GM10266 (cell line): Measurements from ENCODE around the gene C3.

Source experiments
- DNase-seq: peaks from one replicate; pipeline ENCODE4 v3.0.0; 2012; ENCODE audit errors: extremely low spot score
- TF ChIP-seq, protein P1 (sequence below): IDR thresholded peaks from 2 replicates; pipeline ENCODE4 v1.5.1; 2012; ENCODE audit warnings: mild to moderate bottlenecking, low read depth; ENCODE audit not compliant: control insufficient read depth, insufficient read depth; ENCODE audit errors: missing control alignments

Gene C3

DNA sequence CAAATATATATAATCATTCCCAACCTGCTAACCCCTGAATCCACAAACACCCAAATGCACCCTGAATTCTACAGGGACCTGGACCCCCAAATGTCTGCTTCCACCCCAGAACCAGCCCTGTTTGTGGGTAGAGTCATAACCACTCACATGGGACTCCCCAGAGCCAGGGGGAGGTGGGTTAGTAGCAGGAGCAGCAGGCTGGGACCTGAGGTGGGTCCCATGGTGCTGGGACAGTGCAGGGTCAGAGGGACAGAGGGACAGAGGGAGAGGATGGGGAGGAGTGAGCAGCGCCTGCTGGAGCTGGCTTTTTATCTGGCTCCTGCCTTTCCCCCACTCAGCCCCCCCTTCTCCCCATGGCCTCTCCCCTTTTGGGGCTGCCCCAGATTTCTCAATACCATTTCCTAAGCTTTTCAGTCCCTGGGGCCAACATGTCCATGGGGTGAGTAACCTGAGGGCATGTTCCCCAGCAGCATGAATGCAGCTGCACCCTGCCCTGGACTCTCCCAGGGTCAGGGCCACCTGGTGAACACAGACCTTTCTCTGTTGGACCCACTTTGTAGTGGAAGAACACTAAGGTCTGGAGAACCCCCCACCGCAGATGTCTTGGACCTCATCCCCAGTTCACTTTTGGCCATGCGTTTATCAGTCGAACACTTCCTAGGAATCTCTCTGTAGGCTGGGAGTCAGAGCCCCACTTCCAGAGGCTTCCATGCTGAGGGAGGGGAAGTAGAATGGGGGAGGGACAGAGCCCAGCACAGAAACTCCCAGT, at the start of gene C3:
C3 (minus strand) TSS at position 282 of the 769 bp plus-strand sequence; CDS start at position 221, 61 bp downstream.
- TF ChIP-seq, protein P1, sequence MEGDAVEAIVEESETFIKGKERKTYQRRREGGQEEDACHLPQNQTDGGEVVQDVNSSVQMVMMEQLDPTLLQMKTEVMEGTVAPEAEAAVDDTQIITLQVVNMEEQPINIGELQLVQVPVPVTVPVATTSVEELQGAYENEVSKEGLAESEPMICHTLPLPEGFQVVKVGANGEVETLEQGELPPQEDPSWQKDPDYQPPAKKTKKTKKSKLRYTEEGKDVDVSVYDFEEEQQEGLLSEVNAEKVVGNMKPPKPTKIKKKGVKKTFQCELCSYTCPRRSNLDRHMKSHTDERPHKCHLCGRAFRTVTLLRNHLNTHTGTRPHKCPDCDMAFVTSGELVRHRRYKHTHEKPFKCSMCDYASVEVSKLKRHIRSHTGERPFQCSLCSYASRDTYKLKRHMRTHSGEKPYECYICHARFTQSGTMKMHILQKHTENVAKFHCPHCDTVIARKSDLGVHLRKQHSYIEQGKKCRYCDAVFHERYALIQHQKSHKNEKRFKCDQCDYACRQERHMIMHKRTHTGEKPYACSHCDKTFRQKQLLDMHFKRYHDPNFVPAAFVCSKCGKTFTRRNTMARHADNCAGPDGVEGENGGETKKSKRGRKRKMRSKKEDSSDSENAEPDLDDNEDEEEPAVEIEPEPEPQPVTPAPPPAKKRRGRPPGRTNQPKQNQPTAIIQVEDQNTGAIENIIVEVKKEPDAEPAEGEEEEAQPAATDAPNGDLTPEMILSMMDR, result no peak
- no peak for DNase-seq

DNA sequence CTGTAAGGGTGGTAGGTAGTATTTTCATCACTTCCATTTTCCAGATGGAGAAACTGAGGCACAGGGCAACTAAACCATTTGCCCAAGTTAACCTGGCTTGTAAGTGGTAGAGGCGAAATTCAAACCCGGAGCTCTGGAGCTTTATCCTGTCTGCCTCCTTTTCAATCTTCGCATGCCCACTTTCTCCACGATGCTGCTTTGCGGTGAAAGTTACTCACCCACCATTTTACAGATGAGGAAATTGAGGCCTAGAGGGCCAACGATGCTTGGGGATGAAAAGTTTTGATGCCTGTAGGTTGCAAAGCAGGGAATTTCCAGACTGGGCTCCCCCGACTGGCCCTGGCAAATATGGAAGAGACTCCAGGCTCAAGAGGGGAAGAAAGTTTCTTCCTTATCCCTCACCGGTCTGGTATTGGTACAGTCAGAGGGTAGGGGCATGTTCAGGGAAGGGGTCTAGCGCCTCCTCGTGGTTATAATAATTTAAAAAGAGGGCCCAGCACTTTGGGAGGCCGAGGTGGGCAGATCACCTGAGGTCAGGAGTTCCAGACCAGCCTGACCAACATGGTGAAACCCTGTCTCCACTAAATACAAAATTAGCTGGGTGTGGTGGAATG, 48.7 kb upstream of the C3 start:
- peak; percentile 31 for DNase-seq
- TF ChIP-seq, protein P1, result peak; percentile 16

DNA sequence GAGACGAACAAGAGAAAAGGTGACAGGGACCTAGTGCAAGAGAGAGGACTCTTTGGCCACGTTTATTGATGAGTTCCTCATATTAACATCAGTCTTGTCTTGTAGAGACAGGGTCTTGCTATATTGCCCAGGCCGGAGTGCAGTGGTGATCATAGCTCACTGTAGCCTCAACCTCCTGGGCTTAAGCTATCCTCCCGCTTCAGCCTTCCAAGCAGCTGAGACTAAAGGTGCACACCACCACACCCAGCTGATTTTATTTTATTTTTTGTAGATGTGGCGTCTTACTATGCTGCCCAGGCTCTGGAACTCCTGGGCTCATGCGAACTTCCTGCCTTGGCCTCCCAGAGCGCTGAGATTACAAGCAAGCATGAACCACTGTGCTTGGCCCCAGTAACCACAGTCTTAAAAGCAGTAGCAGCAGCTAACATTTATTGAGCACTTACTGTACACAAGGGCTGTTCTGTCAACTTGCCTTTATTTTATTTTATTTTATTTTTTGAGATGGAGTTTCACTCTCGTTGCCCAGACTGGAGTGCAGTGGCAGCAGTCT, 47.9 kb upstream of the C3 start:
- TF ChIP-seq, protein P1, result no peak
- no peak for DNase-seq

DNA sequence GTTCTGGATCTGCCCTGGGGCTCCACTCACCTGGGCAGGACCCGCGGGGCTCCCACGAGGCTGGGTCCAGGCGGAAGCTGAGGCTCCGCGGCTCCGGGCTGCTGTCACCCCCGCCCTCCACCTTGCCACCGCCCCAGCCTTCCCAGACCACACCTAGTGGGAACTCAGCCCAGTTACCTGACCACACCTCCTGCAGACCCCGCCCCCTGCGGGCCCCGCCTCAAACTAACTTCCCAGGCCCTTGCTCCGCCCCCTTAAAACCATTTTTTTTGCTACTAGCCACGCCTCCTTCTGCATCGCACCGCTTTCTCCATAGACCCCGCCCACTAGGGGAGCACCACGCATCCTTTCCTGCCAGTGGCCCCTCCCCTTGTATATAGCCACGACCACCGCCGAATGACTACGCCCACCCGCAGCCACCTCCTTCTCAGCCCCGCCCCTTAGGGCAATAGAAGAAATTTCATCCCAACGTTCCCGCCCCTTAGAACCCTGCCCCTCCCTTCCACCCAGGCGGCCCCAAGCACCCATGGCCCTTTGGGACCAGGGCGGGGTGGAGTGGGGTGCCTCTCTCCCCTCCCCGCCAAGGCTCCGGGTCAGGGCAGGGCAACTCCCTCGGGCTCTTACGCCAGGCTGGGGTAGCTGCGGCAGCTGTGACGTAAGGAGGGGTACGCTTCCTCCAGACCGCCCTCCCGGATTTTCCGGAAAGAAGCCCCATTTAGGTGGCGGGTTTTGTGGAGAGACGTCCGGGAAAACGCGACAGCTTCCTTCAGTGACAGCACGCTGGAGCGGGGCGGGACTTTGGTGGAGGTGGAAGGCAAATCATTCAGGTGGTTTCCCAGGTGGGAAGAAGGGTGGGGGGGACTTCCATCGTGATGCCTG, 47.1 kb upstream of the C3 start, which contains the start of gene SH2D3A:
SH2D3A (minus strand) TSS at position 79 of the 879 bp plus-strand sequence. CDS start 3,687 bp downstream, outside the sequence.
- peak; percentile 94 for DNase-seq
- TF ChIP-seq, protein P1, result no peak

DNA sequence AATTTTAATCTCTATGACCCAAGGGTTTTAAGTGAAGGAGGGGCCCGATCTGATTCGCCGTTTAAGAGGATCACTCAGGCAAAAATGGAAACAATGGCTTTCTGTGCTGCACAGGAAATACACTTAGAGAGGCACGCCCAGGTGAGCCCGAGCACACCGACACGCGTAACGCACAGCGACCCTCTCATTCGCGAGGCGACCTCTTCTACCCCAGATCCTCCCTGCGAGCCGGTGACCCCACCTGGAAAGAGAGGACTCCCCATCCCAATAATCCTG, 46.6 kb upstream of the C3 start:
- TF ChIP-seq, protein P1, result no peak
- no peak for DNase-seq

DNA sequence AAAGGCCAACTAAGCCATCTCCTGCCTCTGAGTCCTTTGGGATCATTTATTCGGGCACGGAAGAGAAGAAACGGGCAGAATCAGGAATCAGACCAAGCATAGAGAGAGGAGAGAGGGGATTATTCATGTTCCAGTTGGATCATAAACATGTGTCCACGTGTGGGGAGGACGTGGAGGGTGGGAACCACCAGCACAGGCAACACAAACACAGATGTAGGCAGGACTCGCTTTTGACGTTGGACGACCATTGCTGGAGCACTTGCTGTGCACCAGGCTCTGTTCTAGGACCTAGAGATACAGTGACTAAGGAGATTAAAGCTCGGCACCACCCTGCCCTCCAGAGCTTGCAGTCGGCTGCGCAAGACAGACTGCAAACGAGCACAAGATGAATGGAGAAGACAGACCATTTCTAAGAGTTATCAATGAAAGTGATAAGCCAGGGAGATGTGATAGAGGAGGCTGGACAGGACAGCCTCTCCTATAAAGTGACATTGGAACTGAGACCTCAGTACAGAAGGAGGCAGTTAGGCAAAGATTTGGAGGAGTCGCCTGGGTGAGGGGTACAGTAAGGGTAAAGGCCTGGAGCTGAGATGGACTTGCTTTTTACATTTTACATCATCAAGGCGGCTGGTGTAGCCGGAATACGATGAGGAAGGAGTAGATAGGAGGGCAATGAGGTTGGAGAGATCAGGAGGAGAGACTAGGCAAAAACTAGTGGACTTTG, 46.1 kb upstream of the C3 start:
- TF ChIP-seq, protein P1, result no peak
- DNase-seq, result no peak
